NCI-H1694 (cell line): ENCODE data around the gene LRRC56.

Experiments
- DNase-seq: peaks from one replicate; lab custom pipeline; 2025; lab: John Stamatoyannopoulos, UW

The LRRC56 gene

GRCh38 chr11:520428-521176 is 16.7 kb upstream of the LRRC56 start:
- DNase-seq = no peak

DNA sequence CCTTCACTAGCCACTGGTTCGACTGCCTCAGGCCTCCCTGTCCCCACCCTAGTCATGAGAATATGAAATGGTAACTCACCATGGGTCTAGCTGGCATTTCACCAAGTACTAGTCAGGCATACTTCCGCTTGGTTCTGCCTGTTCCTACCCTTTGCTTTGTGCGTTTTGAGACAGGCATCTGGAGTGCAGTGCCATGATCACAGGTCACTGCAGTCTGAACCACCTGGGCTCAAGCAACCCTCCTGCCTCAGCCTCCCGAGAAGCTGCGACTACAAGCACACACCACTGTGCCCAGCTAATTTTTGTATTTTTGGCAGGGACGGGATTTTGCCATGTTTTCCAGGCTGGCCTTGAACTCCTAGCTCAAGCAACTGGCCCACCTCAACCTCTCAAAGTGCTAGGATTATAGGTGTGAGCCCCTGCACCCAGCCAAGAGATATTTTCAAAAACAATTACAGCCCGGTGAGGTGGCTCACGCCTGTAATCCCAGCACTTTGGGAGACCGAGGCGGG is 16.1 kb upstream of the LRRC56 start:
- DNase-seq = no peak

- DNase-seq = no peak
Observed at GRCh38 chr11:526192-526591, 11.1 kb upstream of the LRRC56 start.

- no peak for DNase-seq
Observed at GRCh38 chr11:528166-528814, 9.0 kb upstream of the LRRC56 start.

DNA sequence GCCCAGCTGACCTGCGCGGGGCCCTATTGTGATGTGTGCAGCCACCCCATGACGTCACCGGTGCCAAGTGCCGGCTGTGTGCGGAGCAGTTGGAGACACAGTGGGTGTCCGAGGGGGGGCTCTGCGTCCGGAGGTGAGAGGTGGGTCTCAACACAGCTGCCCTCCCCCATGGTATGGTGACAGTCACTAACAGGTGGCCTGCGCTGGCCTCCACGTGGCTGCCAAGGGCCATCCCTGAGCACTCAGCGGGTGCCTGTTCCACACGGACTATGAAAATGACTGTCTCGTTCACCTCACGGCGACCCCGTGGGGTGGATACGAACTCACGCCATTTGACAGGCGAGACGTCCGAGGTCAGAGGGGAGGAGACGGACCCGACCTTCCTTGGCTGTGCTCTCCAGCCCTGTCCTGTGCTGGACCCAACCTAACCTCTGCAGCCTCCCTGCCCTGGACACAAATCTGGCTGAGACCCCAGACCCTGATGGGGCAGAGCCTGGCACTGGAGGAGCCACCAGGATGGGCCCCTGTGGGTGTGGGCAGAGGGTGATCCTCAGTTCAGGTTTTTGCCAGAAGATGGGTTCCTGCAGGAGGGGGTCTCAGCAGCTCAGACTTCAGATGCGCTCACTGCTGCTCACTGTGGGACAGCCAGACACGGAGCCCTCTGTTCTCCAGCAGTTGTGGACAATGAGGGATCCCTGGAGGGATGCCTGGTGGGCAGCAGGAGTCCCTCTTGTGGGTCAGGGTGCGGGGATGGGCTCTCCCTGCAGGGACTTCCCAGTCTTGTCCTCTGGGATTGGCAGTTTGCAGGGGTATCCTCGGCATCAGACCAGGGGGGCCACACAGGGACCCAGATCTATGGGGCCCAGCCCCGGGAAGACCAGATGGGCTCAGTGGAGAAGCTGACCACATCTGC is 8.3 kb upstream of the LRRC56 start:
- no peak for DNase-seq

DNA sequence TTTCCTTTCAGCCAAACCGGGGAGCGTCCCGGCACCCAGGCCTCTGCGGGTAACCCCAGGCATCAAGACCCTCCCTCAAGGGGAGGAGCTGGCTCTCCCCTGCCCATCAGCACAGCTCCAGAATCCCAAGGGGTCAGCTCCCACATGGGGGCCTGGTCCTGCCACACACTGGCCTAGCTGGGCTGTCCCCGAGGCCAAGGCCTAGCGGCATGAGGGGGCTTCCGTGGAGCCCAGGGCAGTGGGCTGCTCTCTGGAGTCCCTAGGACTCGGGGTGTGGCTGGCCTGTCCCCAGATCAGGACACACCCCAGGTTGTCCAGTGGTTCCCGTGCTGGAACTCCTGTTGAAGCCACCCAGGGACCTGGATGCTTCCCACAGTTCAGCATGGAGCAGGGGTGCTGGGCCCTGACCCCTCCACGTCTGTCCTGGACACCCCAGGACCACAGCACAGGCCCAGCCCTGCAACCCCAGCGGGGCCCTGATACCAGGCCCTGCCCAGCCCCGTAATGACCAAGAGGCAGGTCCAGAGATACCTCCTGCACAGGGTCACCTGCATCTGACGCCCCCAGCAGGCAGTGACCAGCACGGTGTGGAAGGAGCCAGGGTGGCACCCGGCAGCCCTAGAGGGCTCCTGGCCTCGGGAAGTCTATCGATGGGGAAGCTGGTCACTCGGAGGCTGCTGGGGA is 7.5 kb upstream of the LRRC56 start:
- no peak for DNase-seq

DNA sequence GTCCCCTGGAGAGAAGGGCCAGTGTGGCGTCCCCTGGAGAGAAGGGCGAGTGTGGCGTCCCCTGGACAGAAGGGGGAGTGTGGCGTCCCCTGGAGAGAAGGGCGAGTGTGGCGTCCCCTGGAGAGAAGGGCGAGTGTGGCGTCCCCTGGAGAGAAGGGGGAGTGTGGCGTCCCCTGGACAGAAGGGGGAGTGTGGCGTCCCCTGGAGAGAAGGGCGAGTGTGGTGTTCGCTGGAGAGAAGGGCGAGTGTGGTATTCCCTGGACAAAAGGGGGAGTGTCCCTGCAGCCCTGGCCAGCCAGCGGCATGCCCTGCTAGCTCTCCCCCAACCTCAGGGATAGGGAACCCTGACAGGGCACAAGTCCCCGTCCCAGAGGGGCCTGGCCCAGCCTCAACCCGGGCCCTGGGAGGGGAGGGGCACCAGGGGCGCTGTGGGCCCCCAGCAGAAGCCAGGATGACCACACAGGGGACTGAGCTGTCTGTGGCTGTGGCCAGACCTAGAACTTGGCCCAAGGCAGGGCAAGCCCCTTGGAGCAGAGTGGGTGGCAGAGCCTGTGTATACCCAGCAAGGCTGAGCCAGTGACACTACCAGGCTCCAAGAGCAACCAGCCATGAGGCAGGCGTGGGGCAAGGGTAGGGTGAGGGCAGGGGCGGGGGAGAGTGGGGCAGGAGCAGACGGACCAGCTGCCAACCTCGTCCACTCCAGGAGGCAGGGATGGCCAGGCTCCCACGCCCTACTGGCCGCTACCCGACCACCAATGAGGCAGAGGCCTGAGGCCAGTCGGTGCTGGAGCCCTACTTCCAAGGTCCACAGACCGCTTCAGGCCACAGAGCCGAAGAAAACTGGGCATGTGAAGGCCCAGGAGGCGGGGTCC is 6.1 kb upstream of the LRRC56 start:
- no peak for DNase-seq

- no peak for DNase-seq
Observed at GRCh38 chr11:531919-532526, 5.3 kb upstream of the LRRC56 start.

DNA sequence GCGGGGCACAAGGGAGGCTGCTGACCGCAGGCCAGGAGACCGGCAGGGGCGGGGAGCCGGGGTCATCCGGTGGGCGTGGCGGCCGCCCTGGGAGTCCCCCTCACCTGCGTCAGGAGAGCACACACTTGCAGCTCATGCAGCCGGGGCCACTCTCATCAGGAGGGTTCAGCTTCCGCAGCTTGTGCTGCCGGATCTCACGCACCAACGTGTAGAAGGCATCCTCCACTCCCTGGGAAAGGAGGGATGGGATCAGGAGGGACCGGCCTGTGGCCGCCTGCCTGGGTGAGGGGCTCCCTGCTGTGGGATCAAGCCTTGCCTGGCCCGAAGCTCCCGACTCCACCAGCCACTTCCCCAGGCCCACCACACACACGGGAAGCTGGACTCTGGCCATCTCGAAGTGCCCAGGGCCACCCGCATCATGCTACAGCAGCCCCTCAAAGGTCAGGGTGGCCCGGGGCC is 4.8 kb upstream of the LRRC56 start:
- no peak for DNase-seq

DNA sequence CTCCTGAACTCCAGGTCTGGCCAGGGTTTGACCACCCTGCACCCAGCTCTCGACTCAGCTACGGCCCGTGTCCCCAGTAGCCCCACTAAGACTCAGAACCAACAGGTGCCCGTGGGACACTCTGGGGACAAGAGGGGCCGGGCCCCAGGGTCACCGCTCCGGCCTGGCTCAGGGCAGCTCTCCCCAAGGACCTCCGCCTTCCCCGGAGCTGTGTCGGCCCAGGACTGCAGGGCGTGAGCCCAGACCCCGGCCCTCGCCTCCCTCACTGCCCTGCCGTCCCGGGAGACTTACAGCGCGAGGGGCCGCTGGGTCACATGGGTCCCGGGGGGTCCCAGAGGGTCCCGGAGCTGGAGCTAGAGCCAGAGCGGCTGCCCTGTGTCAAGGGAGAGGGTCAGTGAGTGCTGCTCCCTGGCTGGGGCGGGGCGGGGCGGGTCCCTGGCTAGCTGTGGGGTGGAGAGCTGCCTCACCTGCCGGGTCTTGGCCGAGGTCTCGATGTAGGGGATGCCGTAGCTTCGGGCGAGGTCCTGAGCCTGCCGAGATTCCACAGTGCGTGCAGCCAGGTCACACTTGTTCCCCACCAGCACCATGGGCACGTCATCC is 4.2 kb upstream of the LRRC56 start:
- DNase-seq = no peak

- no peak for DNase-seq
Observed at GRCh38 chr11:533586-534395, 3.5 kb upstream of the LRRC56 start.

DNA sequence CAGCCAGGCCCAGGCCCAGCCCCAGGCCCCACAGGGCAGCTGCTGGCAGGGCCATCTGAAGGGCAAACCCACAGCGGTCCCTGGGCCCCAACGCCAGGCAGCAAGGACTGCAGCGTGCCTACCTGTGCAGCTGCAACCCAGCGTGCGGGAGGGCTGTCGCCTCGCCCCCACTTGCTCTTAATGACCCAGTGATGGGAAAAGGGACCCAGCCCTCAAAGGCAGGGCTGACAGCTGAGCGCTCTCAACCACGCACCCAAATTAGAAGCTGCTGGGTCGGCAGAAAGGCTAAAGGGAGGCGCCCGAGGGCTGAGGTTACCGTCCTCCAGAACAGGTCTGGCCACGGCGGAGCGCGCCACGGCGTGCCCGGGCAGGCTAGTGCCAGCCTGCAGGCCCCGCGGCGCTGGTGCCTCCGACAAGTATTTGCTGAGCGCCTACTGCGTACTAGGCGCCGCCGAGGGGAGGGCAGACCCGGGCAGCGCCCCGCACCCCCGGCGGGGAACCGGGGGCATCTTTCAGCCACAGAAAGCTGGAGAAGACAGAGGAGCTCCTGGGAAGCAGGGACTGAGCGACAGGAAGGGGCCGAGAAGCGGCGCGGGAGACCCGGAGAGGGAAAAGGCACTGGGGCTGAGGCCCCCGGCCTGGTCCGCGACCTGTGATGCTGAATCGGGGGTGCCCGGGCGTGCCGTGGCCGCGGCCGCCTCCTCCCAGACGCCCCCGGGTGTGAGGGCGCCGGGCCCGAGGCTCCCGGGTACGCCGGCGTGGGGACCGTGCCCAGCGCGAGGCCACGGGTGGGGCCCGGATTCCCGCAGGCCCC is 2.7 kb upstream of the LRRC56 start:
- DNase-seq = no peak

DNA sequence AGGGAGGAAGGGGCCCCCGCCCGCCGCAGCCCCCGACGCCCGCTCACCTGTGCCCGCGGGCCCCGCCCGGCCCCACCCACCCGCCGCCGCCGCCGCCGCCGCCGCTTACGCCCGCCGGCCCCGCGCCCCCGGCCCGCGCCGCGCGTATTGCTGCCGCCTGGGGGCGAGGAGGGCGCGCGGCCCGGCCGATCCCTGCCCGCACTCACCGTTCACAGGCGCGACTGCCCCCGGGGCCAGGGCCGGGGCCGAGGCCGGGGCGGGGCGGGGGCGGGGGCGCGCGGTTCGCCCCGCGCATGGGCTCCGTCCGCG is 2.2 kb upstream of the LRRC56 start:
- no peak for DNase-seq

GRCh38 chr11:535519-536454 is 1.5 kb upstream of the LRRC56 start, which contains the start of gene HRAS:
HRAS (minus strand) TSS chr11:535576.
- DNase-seq = peak; percentile 65

GRCh38 chr11:537622-538430 is 499 bp downstream of the LRRC56 start:
- DNase-seq = no peak

- no peak for DNase-seq
Observed at GRCh38 chr11:538431-539051, 1.2 kb downstream of the LRRC56 start.
